Superior temporal gyrus (tissue), 1 donor: ENCODE results near the gene CFDP1.
A peak's percentile ranks its signal among the peaks of the same experiment; 100 is the strongest.

Experiments
- DNase-seq: peaks from one replicate; pipeline ENCODE4 v3.0.0-alpha.2; 2016; ENCODE audit errors: extremely low spot score

Gene CFDP1

GRCh38 chr16:75432828-75433731, at the start of gene CFDP1:
CFDP1 (minus strand) TSS chr16:75433503; CDS start chr16:75433352, 151 bp downstream.
- DNase-seq = peak; percentile 99

- DNase-seq = no peak
Observed at GRCh38 chr16:75482434-75483205, 49.3 kb upstream of the CFDP1 start.

GRCh38 chr16:75481475-75481874, 48.2 kb upstream of the CFDP1 start:
- DNase-seq = no peak

- no peak for DNase-seq
Observed at GRCh38 chr16:75479421-75479990, 46.2 kb upstream of the CFDP1 start.

GRCh38 chr16:75478480-75479345, 45.4 kb upstream of the CFDP1 start:
- no peak for DNase-seq

GRCh38 chr16:75477680-75478473, 44.6 kb upstream of the CFDP1 start:
- no peak for DNase-seq

- DNase-seq = no peak
Observed at GRCh38 chr16:75476817-75477216, 43.5 kb upstream of the CFDP1 start.

GRCh38 chr16:75475420-75475847, 42.1 kb upstream of the CFDP1 start:
- DNase-seq = no peak

GRCh38 chr16:75472908-75473877, 39.9 kb upstream of the CFDP1 start:
- DNase-seq = no peak

GRCh38 chr16:75471723-75472633, 38.7 kb upstream of the CFDP1 start:
- peak; percentile 94 for DNase-seq

GRCh38 chr16:75466760-75467159, 33.5 kb upstream of the CFDP1 start:
- no peak for DNase-seq

- DNase-seq = peak; percentile 99
Observed at GRCh38 chr16:75464122-75464918, 31.0 kb upstream of the CFDP1 start, which contains the start of gene TMEM170A. TMEM170A (minus strand) TSS chr16:75464689; CDS start chr16:75464600, 89 bp downstream.

- DNase-seq = peak; percentile 51
Observed at GRCh38 chr16:75463389-75464121, 30.3 kb upstream of the CFDP1 start.

- DNase-seq = no peak
Observed at GRCh38 chr16:75462806-75463205, 29.5 kb upstream of the CFDP1 start.

GRCh38 chr16:75461575-75461974, 28.3 kb upstream of the CFDP1 start:
- DNase-seq = no peak

GRCh38 chr16:75460446-75460845, 27.1 kb upstream of the CFDP1 start:
- DNase-seq = no peak

- DNase-seq = no peak
Observed at GRCh38 chr16:75459691-75460090, 26.4 kb upstream of the CFDP1 start.
